Gastrocnemius medialis (tissue), 4 donors: ENCODE measurements around the gene IRS2. TPM values are rescaled to one million over a fixed set of nuclear protein-coding genes. Genes with fewer than 3 reads are reported as not detected.

Source experiments
- ATAC-seq, 2 donors: fragments of 150-250 bp; one replicate each; pipeline ENCODE4 v1.9.1; 2016
- DNase-seq, 2 donors: peaks; one replicate each; pipeline ENCODE4 v3.0.0-alpha.2; 2019
- H3K27ac ChIP-seq, 4 donors: fragments of 200-600 bp; sonication (generic); 1 replicate in 1 of 4; 2 replicates in 3 of 4; pipeline ENCODE4 v1.5.1; 2016 to 2018; ENCODE audit warnings: mild to moderate bottlenecking in 2 of 4, moderate library complexity in 1 of 4
- H3K27me3 ChIP-seq, 3 donors: fragments of 200-600 bp; sonication (generic) in 2 of 3; 1 replicate in 1 of 3; 2 replicates in 2 of 3; pipeline versions ENCODE4 v1.5.1 to v1.6.0; 2016 to 2019; ENCODE audit warnings: mild to moderate bottlenecking in 1 of 3, moderate library complexity in 1 of 3
- H3K36me3 ChIP-seq, 2 donors: fragments of 200-600 bp; sonication (generic) in 1 of 2; one replicate each; pipeline ENCODE4 v1.5.1; 2017 to 2018
- H3K4me1 ChIP-seq, 2 donors: fragments of 200-600 bp; sonication (generic) in 1 of 2; one replicate each; pipeline ENCODE4 v1.5.1; 2016 to 2017; ENCODE audit warnings: mild to moderate bottlenecking in 2 of 2
- H3K4me3 ChIP-seq, 4 donors: fragments of 200-600 bp; sonication (generic) in 3 of 4; 1 replicate in 1 of 4; 2 replicates in 3 of 4; pipeline ENCODE4 v1.5.1; 2016 to 2019; ENCODE audit warnings: mild to moderate bottlenecking in 2 of 4
- H3K9me3 ChIP-seq, 3 donors: fragments of 200-600 bp; sonication (generic) in 2 of 3; 1 replicate in 1 of 3; 2 replicates in 2 of 3; pipeline ENCODE4 v1.5.1; 2016 to 2019
- POLR2A ChIP-seq, 2 donors: fragments of 450-650 bp; IDR thresholded peaks; one replicate each; pipeline ENCODE4 v1.6.1; 2017; ENCODE audit warnings: antibody characterized with exemption in 2 of 2, mild to moderate bottlenecking in 2 of 2, moderate library complexity in 2 of 2
- in situ Hi-C, 4 donors: fragments of 200-750 bp; cut with MboI; loops; one replicate each; pipeline versions ENCODE4 v1.15.0 to v1.8.0; 2017; ENCODE audit warnings: low sequenced_read_pairs in 4 of 4
- intact Hi-C: fragments of 100-400 bp; cut with DNase I; formaldehyde crosslinking; loops from one replicate; pipeline ENCODE4 v1.15.1; 2023; ENCODE audit warnings: low total_unique reads
- total RNA-seq, 4 donors: library from RNA; depleted of rRNA; stranded (reverse); fragments of >200 nt; gene quantifications; one replicate each; pipeline versions ENCODE4 v1.1.0 to v1.2.3, GENCODE V29; 2016
- TF ChIP-seq, protein P1 (sequence below), 5 experiments: fragments of 450-650 bp in 3 of 5; fragments of 200-600 bp in 2 of 5; sonication (generic) in 2 of 5; IDR thresholded peaks in 4 of 5; conservative IDR thresholded peaks in 1 of 5; 1 replicate in 4 of 5; 2 replicates in 1 of 5; pipeline ENCODE4 v1.5.1; 2016 to 2019; ENCODE audit warnings: antibody characterized with exemption in 5 of 5, mild to moderate bottlenecking in 3 of 5, moderate library complexity in 3 of 5

Gene IRS2
- total RNA-seq, 4 donors from 2014 or later: 23.8 to 65.6 (median 28.7) TPM

DNA sequence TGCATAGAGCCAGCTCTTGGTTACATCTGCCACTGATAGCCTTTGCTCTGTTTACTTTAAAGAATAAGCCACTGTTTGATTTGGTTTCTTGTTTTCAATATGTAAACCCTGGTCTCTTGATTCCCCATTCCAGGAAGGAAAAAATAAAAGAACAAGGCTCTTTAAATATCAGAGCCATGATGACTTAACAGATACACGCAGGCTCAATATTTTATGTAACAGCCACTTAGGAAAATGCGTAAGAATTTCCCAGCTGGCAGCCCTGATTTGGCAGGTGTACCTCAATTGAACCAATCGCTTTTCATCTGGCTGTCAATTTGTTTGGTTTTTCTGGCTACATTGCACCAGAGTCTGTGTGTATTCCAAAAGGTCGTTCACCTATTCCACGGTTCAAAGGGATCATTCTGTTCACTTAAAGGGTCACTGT lies 65.6 kb downstream of the IRS2 start:
- Histone ChIP-seq H3K4me3 (no peak overlapping the region), H3K27me3 (no peaks in the 10 kb centered on the region), H3K27ac (no peak overlapping the region), H3K4me1 (peaks cover 0 to 6% of the 10 kb centered on the region in 2 donors), H3K9me3 (no peaks in the 10 kb centered on the region), H3K36me3 (no peaks in the 10 kb centered on the region)
- DNase-seq (no peak), ATAC-seq (no peak)
- in situ Hi-C loops (no loop called here), intact Hi-C loops (no loop called here)
- TF ChIP-seq, protein P1, sequence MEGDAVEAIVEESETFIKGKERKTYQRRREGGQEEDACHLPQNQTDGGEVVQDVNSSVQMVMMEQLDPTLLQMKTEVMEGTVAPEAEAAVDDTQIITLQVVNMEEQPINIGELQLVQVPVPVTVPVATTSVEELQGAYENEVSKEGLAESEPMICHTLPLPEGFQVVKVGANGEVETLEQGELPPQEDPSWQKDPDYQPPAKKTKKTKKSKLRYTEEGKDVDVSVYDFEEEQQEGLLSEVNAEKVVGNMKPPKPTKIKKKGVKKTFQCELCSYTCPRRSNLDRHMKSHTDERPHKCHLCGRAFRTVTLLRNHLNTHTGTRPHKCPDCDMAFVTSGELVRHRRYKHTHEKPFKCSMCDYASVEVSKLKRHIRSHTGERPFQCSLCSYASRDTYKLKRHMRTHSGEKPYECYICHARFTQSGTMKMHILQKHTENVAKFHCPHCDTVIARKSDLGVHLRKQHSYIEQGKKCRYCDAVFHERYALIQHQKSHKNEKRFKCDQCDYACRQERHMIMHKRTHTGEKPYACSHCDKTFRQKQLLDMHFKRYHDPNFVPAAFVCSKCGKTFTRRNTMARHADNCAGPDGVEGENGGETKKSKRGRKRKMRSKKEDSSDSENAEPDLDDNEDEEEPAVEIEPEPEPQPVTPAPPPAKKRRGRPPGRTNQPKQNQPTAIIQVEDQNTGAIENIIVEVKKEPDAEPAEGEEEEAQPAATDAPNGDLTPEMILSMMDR (IDR thresholded peaks at IDR 0.05 in 4 of 5, conservative IDR thresholded peaks at IDR 0.05 in 1 of 5): no peak
- no peak for TF ChIP-seq POLR2A (IDR thresholded peaks at IDR 0.05)

DNA sequence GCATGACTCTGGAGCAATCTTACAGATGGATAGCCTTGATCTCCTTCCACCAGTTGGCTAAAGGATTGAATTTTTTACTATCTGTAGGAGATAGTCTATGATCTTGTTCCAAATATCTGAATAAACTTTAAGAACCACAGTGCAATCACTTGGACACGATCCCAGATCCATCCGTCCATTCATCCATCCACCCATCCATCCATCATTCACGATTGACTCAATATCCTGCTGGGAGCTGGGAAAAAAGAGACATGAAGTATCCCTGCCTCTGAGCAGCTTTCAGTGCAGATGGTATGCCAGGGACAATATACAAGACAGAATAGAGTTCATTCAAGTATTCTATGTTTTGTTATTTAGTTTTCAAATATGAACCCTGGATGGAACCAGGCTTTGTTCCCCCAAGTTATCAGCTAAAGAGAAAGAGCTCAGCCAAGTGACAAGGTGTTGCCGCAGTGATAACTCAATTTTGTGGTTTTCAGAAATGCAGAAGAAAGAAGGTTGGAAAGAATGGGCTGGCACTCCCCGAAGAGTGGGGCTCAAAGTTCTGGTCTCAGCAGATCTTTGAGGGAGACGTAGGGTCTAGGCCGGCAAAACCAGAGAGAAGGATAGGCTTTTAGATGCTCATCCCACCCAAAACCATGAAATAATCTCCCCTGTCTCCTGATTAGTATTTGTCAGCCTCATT lies 66.3 kb downstream of the IRS2 start:
- peaks cover 0 to 6% of the 10 kb centered on the region in 2 donors for H3K4me1 ChIP-seq
- in situ Hi-C loops (no loop called here), intact Hi-C loops (loop anchor here (5.0 kb wide), 1 partner anchor 387 kb away; no protein-coding TSS in a partner anchor)
- H3K9me3 ChIP-seq: no peaks in the 10 kb centered on the region
- H3K36me3 ChIP-seq: no peaks in the 10 kb centered on the region
- no peaks in the 10 kb centered on the region for H3K27me3 ChIP-seq
- H3K27ac ChIP-seq: no peak overlapping the region
- TF ChIP-seq POLR2A (IDR thresholded peaks at IDR 0.05): no peak
- TF ChIP-seq, protein P1 (IDR thresholded peaks at IDR 0.05 in 4 of 5, conservative IDR thresholded peaks at IDR 0.05 in 1 of 5): no peak
- no peak overlapping the region for H3K4me3 ChIP-seq
- ATAC-seq (no peak), DNase-seq (no peak)

DNA sequence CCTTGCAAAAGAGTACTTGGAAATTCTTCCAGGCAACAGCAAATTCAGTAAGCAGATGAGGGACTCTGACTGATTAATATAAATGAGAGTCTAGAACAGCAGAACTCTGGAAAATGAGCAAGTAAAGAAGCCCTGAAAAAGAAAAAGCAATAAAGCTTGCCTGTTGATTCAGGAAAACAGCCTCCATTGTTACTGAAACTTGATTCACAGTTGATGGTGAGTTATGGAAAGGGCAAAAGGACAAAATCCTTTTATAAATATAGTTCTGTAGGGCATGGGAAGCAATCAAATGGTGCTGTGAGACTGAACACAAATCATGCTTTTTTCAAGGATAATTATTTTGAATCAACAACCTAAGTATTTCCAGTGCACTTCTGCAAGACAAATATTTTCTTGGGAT lies 67.7 kb downstream of the IRS2 start:
- ATAC-seq: no peak
- intact Hi-C loops (loop anchor here (5.0 kb wide), 1 partner anchor 389 kb away; no protein-coding TSS in a partner anchor), in situ Hi-C loops (no loop called here)
- no peak overlapping the region for H3K4me3 ChIP-seq
- H3K36me3 ChIP-seq: no peaks in the 10 kb centered on the region
- no peaks in the 10 kb centered on the region for H3K27me3 ChIP-seq
- no peak overlapping the region for H3K27ac ChIP-seq
- no peak for DNase-seq
- TF ChIP-seq, protein P1 (IDR thresholded peaks at IDR 0.05 in 4 of 5, conservative IDR thresholded peaks at IDR 0.05 in 1 of 5): no peak
- no peak for TF ChIP-seq POLR2A (IDR thresholded peaks at IDR 0.05)
- peaks cover 0 to 6% of the 10 kb centered on the region in 2 donors for H3K4me1 ChIP-seq
- no peaks in the 10 kb centered on the region for H3K9me3 ChIP-seq

DNA sequence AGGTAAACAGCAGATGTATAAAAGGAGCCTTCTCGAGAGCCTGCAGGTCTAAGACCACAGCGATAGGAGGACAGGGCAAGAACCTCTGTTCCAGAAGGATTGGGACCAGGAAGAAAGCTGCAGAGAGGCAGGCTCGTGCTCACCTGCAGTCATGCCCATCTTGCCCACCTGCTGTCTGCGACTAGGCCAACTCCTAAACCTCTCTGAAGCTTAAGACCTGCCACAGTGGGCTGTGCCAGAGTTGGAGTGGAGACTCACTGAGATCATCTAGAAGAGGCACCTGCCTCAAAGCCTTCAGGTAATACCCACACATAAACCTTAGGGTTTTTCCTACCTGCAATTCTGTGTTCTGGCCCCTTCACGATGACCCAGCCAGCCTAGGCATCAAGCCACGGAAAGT lies 68.7 kb downstream of the IRS2 start:
- Histone ChIP-seq H3K36me3 (no peaks in the 10 kb centered on the region), H3K27me3 (no peaks in the 10 kb centered on the region), H3K4me1 (peaks cover 0 to 6% of the 10 kb centered on the region in 2 donors), H3K9me3 (no peaks in the 10 kb centered on the region), H3K4me3 (no peak overlapping the region), H3K27ac (no peak overlapping the region)
- TF ChIP-seq POLR2A (IDR thresholded peaks at IDR 0.05): no peak
- TF ChIP-seq, protein P1 (IDR thresholded peaks at IDR 0.05 in 4 of 5, conservative IDR thresholded peaks at IDR 0.05 in 1 of 5): no peak
- ATAC-seq: no peak
- intact Hi-C loops: loop anchor here (2.0 to 5.0 kb wide), 3 partner anchors 39 to 390 kb away; no protein-coding TSS in a partner anchor
- in situ Hi-C loops: no loop called here
- no peak for DNase-seq
